ENCODE results near the gene ADAMTSL2.

Gene ADAMTSL2

DNA sequence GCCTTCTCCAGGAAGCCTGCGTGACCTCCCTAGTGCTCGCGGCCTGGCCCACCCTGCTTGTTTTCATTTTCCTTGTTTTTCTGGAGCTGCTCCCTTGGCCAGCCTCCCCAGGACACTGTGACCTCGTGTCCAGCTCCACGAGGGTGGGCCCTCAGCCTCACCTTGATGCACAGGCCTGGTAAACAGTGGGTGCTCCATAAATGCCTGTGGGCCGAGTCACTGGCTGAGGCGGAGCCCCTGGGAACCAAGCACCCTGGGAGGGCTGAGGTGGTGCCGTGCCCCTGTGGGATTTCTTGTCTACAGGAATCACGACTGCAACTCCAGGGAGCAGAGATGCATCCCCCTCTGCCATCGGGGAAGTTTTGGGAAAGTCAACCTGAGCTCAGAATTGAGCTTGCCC, 57.5 kb downstream of the ADAMTSL2 start:
- no peak for DNase-seq

- DNase-seq = no peak
These were observed 58.4 kb downstream of the ADAMTSL2 start for GRCh38 chr9:133592731-133593409.

- no peak for DNase-seq
These were observed 59.2 kb downstream of the ADAMTSL2 start for GRCh38 chr9:133593587-133594253.

GRCh38 chr9:133594310-133594709, 59.8 kb downstream of the ADAMTSL2 start:
- no peak for DNase-seq

DNA sequence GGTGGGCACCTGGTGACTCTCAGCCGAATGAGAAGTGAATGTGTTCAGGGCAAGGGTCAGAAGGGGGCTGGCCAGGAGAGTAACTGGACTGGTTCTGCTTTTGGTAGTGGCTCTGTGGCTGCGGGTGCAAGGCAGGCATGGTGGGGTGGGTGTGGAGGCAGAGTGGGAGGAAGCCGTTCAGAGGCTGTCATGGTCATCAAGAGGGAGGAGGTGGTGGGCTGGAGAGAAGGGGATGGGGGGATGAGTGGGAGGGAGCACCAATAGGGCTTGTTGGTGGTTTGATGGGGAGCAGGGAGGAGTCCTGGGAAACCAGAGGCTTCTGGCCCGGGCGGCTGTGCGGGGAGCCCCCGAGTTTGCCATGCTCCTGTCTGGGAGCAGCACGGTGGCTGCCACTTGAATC, 61.4 kb downstream of the ADAMTSL2 start:
- DNase-seq = no peak

GRCh38 chr9:133597316-133597957, 62.9 kb downstream of the ADAMTSL2 start:
- no peak for DNase-seq

DNA sequence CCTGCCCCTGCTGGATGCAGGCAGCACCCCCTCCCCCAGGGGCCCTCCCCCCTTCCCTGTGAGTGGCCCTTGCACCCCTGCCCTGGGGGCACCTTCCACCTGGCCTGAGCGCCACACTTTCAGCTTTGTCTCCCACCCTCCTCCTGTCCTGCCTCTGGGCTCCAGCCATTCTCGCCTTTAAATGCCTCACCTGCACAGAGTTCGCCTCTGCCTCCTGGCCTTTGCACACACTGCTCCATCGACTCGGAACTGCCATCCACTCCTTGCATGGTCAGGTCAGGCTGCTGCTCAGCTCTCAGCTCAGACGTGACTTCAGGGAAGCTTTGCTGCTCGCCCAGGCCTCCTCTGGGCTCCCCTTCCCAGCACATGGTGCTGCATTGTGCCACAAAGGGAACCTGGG, 64.5 kb downstream of the ADAMTSL2 start:
- no peak for DNase-seq

- DNase-seq = no peak
These were observed 65.1 kb downstream of the ADAMTSL2 start for GRCh38 chr9:133599470-133600173.

GRCh38 chr9:133600739-133601138, 66.2 kb downstream of the ADAMTSL2 start:
- DNase-seq = no peak

DNA sequence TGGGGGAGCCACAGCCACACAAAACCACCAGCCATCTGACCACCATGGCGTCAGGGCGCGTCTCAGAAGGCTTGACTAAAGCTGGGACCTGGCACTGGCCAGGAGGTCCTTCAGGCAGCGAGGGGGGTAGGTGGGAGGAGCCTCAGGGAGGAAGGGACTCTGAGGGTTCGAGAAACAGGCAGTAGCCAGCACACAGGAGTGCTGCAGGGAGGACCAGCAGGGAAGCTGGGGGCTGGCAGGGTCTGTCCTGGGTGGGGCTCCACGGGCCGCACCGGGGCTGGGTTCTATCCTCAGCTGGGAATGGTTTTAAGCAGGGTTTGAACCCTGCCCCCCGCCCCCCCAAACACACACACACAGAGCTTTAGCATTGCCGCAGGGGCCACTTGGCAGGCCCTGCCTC, 67.2 kb downstream of the ADAMTSL2 start:
- DNase-seq = no peak

DNA sequence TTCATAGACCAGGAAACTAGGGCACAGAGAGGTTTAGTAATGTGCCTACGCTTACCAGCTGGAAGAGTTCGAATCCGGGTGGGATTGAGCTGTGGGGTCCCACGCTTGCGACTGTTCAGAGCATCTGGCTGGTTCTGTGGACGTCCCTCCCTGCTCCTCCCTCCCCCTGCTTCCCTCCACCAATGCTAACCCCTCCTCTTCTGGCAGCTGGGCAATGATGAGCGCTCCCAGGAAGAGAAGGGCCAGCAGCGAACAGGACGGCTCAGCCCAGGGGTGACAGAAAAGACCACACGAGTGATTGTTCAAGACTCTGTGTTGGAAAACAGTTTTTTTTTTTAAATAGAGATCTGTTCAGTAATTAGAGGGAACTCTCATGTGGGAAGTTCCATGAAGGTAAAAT, 67.8 kb downstream of the ADAMTSL2 start:
- no peak for DNase-seq

DNA sequence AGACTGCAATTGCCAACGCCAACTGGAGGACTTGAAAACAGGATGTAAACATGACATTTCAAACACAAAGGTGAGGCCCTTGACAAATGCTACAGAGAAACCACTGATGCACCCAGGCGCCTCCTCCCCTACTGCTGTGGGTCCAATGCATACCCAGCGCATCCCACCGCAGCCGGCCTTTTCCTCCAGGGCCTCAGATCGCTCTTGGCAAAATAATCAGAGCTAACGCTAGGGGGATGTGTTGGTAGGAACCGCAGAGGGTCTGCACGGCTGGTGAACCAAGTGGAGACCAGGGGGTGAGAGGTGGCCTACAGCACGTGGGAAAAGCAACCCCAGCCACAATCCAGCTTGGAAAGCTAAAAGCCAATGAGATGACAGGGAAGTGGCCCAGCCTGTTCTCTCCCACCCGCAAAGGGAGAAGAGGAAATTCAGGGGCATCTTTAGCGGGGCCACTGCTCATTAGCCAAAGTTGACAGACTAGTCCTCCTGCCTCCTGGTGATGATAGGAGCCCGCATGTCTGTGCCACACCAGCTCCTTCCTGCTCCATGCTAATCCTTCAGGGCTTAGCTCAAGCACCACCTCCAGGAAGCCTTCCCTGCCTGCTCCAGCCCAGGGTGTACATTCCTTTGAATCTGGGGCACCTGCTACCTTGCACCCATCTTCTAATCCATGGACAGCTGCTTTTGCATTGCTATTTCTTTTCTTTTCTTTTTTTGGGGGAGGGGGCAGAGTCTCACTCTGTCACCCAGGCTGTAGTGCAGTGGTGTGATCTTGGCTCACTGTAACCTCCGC, 68.8 kb downstream of the ADAMTSL2 start:
- no peak for DNase-seq

GRCh38 chr9:133604214-133604613, 69.7 kb downstream of the ADAMTSL2 start:
- DNase-seq = no peak

GRCh38 chr9:133604856-133605255, 70.4 kb downstream of the ADAMTSL2 start:
- no peak for DNase-seq

GRCh38 chr9:133605446-133605845, 70.9 kb downstream of the ADAMTSL2 start:
- no peak for DNase-seq

GRCh38 chr9:133605856-133606707, 71.6 kb downstream of the ADAMTSL2 start:
- no peak for DNase-seq

DNA sequence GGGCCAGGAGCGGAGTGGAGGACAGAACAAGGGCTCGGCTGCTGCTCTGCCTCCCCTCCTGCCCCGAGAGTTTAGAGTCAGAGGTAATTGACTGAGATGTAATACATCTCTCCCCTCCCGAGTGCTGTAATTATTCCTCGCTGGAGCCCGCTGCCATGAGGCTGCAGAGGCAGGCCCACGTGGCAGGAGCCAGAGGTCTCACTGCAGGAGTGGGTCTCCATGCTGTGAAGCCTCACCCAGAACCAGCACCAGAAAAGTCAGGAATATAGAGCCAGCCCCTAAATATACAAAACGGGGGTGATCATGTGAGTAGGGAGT, 72.2 kb downstream of the ADAMTSL2 start:
- DNase-seq = no peak

DNA sequence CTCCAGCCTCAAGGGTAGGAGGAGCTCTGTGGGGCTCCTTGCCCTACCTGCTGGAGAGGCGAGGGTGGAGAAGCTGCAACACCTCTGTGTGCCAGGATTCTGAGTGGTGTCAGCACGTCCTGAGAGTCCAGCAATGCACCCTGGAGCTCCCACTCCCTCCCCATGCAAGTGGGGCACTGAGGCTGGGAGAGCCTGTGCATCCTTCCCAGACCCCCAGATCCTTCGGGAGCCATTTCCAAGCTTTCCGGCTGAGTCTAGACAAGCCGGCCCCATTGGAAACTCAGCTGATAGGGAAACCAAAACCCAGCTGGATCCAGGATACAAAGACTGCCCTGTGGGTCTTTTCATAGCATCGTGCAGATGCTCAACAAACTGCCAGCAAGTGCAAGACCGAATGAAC, 72.9 kb downstream of the ADAMTSL2 start:
- no peak for DNase-seq

DNA sequence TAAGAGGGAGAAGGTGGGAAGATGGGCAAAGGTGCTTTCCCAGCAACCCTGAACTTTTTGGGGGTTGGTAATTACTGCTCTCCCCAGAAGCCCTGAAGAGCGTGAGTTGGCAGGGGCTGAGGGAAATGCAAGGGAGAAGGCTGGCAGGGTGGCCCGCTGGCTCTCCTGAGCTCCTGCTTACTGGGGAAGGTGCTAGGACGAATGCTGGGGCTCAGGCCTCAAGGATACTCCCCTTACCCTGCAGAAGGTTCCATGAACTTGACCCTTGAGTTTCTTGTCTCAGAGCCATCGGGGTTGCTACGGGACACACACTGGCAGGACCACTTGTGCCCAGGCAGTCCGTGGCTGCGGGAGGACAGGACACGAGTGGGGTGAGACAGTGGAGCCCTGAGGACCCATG, 73.5 kb downstream of the ADAMTSL2 start:
- no peak for DNase-seq

GRCh38 chr9:133608382-133608781, 73.9 kb downstream of the ADAMTSL2 start:
- no peak for DNase-seq

- DNase-seq = no peak
These were observed 74.4 kb downstream of the ADAMTSL2 start for GRCh38 chr9:133608889-133609288.

Data from hippocampal formation (tissue), 2 donors.